Pancreas (tissue), 10 donors: Measurements from ENCODE around the gene LPCAT1. TPM values are rescaled to one million over a fixed set of nuclear protein-coding genes. Genes with fewer than 3 reads are reported as not detected.

Source experiments
- ATAC-seq, 4 donors: fragments of 200-7000 bp; cut with Tn5 transposase; one replicate each; pipeline versions ENCODE4 v1.8.0 to v1.9.1; 2020; ENCODE audit warnings: mild to moderate bottlenecking in 4 of 4, moderate library complexity in 4 of 4
- DNase-seq, 6 donors: peaks; one replicate each; pipeline ENCODE4 v3.0.0-alpha.2; 2020
- FAIRE-seq: peaks from 2 replicates; lab custom pipeline; 2012; peaks lifted over from hg19 to GRCh38; lab: Jason Lieb, UNC
- H3K27ac ChIP-seq, 4 donors: fragments of 200-600 bp; sonication (generic); 1 replicate in 3 of 4; 2 replicates in 1 of 4; pipeline versions ENCODE4 v1.5.0 to v1.8.0; 2020
- H3K27me3 ChIP-seq, 4 donors: fragments of 200-600 bp; one replicate each; pipeline ENCODE4 v1.8.0; 2021
- H3K36me3 ChIP-seq, 3 donors: fragments of 200-600 bp; sonication (generic) in 1 of 3; one replicate each; pipeline versions ENCODE4 v1.5.0 to v1.8.0; 2020 to 2021
- H3K4me1 ChIP-seq, 3 donors: fragments of 200-600 bp; one replicate each; pipeline ENCODE4 v1.8.0; 2021
- H3K4me3 ChIP-seq, 4 donors: fragments of 200-600 bp; sonication (generic) in 2 of 4; one replicate each; pipeline versions ENCODE4 v1.5.0 to v1.8.0; 2020 to 2021
- H3K9me3 ChIP-seq, 4 donors: fragments of 200-600 bp; one replicate each; pipeline ENCODE4 v1.8.0; 2021
- WGBS, 2 donors: extraction: QIAGEN DNeasy Blood & Tissue Kit; methylation state at CpG; one replicate each; pipeline ENCODE4 v1.1.7; 2013; 5-methylcytosine and 5-hydroxymethylcytosine counted together
- intact Hi-C, 3 donors: fragments of 100-400 bp; cut with DNase I; formaldehyde crosslinking; loops; one replicate each; pipeline versions ENCODE4 v1.11.1 to v1.14.2; 2022
- polyA plus RNA-seq, 2 donors: library from polyadenylated mRNA; stranded (reverse); fragments of 200-250 nt; gene quantifications; one replicate each; pipeline ENCODE4 v1.2.3, GENCODE V29; 2013
- total RNA-seq, 6 donors: library from RNA; stranded (reverse); fragmentation: NEBNext Ultra II Directional in 4 of 6; extraction: Animal tissue kit (Norgen Biotek cat#: 25700) in 4 of 6; gene quantifications; one replicate each; pipeline versions ENCODE4 v1.2.1 to v1.2.4, GENCODE V29; 2021 to 2023
- TF ChIP-seq, protein P1 (sequence below), 4 donors: fragments of 200-600 bp; sonication (generic) in 3 of 4; IDR thresholded peaks; one replicate each; pipeline versions ENCODE4 v1.5.0 to v1.8.0; 2021; ENCODE audit warnings: antibody characterized with exemption in 4 of 4
- donor health status: healthy with polysubstance abuse.
- donor health status: DM: no; HTN: no; CAD: no; lungs with moderate emphysema.
- donor health status: DM: no; HTN: no; CAD: no.
- donor health status: control.
- donor health status: control.
- donor health status: Bipolar disorder and iron deficiency.
- donor health status: DM: yes; HTN: yes; CAD: no.
- donor health status: DM: no; HTN: no; CAD: no.
- donor health status: DM: no; HTN: no; CAD: no.
- donor health status: DM: yes; HTN: yes; CAD: no.

The LPCAT1 gene
- total and polyA plus RNA-seq, 8 donors: 6.5 to 26.1 (median 13.8) TPM

GRCh38 chr5:1490376-1490775 lies 33.4 kb downstream of the LPCAT1 start:
- Histone ChIP-seq H3K36me3 (peaks cover 0 to 5% (median 0%) of the 10 kb centered on the region in 3 donors), H3K4me3 (no peak overlapping the region), H3K9me3 (no peaks in the 10 kb centered on the region), H3K4me1 (no peaks in the 10 kb centered on the region), H3K27ac (no peak overlapping the region), H3K27me3 (no peaks in the 10 kb centered on the region)
- FAIRE-seq (no peak), ATAC-seq (peak in 1 of 4 donors; percentile 38), DNase-seq (no peak)
- TF ChIP-seq, protein P1, sequence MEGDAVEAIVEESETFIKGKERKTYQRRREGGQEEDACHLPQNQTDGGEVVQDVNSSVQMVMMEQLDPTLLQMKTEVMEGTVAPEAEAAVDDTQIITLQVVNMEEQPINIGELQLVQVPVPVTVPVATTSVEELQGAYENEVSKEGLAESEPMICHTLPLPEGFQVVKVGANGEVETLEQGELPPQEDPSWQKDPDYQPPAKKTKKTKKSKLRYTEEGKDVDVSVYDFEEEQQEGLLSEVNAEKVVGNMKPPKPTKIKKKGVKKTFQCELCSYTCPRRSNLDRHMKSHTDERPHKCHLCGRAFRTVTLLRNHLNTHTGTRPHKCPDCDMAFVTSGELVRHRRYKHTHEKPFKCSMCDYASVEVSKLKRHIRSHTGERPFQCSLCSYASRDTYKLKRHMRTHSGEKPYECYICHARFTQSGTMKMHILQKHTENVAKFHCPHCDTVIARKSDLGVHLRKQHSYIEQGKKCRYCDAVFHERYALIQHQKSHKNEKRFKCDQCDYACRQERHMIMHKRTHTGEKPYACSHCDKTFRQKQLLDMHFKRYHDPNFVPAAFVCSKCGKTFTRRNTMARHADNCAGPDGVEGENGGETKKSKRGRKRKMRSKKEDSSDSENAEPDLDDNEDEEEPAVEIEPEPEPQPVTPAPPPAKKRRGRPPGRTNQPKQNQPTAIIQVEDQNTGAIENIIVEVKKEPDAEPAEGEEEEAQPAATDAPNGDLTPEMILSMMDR (IDR thresholded peaks at IDR 0.05): no peak
- 87 to 91% methylated on average over 12 of the region's 12 CpGs for WGBS, 2 donors
- intact Hi-C loops: no loop called here

GRCh38 chr5:1489754-1490153 lies 34.0 kb downstream of the LPCAT1 start:
- no peak overlapping the region for H3K27ac ChIP-seq

GRCh38 chr5:1488882-1489680 lies 34.7 kb downstream of the LPCAT1 start:
- H3K4me1 ChIP-seq: no peaks in the 10 kb centered on the region
- H3K27ac ChIP-seq: no peak overlapping the region
- H3K9me3 ChIP-seq: no peaks in the 10 kb centered on the region
- no peaks in the 10 kb centered on the region for H3K27me3 ChIP-seq
- TF ChIP-seq, protein P1 (IDR thresholded peaks at IDR 0.05): no peak
- WGBS, 2 donors: 85 to 90% methylated on average over 14 of the region's 14 CpGs
- no peak overlapping the region for H3K4me3 ChIP-seq
- H3K36me3 ChIP-seq: peaks cover 0 to 5% (median 0%) of the 10 kb centered on the region in 3 donors
- DNase-seq (peak in 1 of 6 donors; percentile 30), FAIRE-seq (no peak), ATAC-seq (peak in 3 of 4 donors; percentile 51 to 61 (median 59))
- intact Hi-C loops: no loop called here

More at GRCh38 chr5:1489754-1490153, 34.0 kb downstream of the LPCAT1 start:
- Histone ChIP-seq H3K9me3 (no peaks in the 10 kb centered on the region), H3K36me3 (peaks cover 0 to 5% (median 0%) of the 10 kb centered on the region in 3 donors), H3K27me3 (no peaks in the 10 kb centered on the region), H3K4me1 (no peaks in the 10 kb centered on the region), H3K4me3 (no peak overlapping the region)
- FAIRE-seq (no peak), ATAC-seq (no peak), DNase-seq (peak in 1 of 6 donors; percentile 46)
- intact Hi-C loops: no loop called here
- TF ChIP-seq, protein P1 (IDR thresholded peaks at IDR 0.05): no peak
- WGBS, 2 donors: 94 to 95% methylated on average over 18 of the region's 18 CpGs

DNA sequence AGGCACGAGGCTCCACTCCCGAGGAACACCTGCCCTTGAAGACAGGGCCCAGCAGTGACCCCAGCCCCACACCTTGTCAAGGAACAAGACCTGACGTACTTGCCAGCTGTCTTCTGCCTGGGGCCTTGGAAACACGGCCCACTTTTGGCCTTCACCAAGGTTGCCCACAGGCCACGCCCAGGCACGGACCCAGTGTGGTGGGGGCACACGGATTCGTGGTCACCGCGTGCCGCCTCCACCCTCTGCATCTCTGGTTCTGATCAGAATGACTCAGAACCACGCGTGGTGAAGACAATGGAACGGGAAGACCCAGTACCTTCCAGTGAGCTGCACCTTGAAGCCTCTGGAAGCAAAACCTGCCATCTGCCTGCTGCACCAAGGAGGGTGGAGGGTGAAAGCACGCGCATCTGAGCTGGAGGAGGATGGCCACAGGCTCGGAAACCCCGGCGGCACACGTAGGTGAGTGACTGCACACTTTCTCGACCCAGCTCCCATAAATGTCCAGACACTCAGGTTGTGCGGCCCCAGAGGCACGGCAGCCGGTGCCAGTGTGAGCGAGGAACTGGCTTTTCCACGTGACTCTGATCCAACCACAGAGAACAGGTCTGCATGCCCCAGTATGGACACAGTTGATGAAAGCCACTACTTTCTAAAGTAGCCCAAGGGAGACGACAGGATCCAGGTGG lies 36.5 kb downstream of the LPCAT1 start:
- H3K36me3 ChIP-seq: peaks cover 0 to 5% (median 0%) of the 10 kb centered on the region in 3 donors
- no peak overlapping the region for H3K27ac ChIP-seq
- ATAC-seq: no peak
- no peaks in the 10 kb centered on the region for H3K9me3 ChIP-seq
- TF ChIP-seq, protein P1 (IDR thresholded peaks at IDR 0.05): no peak
- no peak for FAIRE-seq
- peak in 1 of 6 donors; percentile 31 for DNase-seq
- WGBS, 2 donors: 90 to 93% methylated on average over 27 of the region's 27 CpGs
- intact Hi-C loops: no loop called here
- no peaks in the 10 kb centered on the region for H3K27me3 ChIP-seq
- H3K4me3 ChIP-seq: no peak overlapping the region
- no peaks in the 10 kb centered on the region for H3K4me1 ChIP-seq
